Kidney epithelial cell (primary cell): ENCODE results near the gene CCDC87. TPM values are rescaled to one million over a fixed set of nuclear protein-coding genes. Genes with fewer than 3 reads are reported as not detected.

Experiments
- DNase-seq: peaks from one replicate; pipeline ENCODE4 v3.0.0-alpha.2; 2010; ENCODE audit warnings: low read depth
- H3K27me3 ChIP-seq: 2 replicates; pipeline ENCODE4 v1.6.0; 2011; ENCODE audit warnings: low read length; ENCODE audit not compliant: control insufficient read depth, insufficient read depth
- H3K36me3 ChIP-seq: 2 replicates; pipeline ENCODE4 v1.5.1; 2011; ENCODE audit warnings: low read length; ENCODE audit not compliant: control insufficient read depth, insufficient read depth
- H3K4me3 ChIP-seq: 2 replicates; pipeline ENCODE4 v1.5.1; 2011; ENCODE audit warnings: low read depth, mild to moderate bottlenecking, control low read depth, low read length
- CTCF ChIP-seq: IDR thresholded peaks from 2 replicates; pipeline ENCODE4 v1.5.1; 2011; ENCODE audit warnings: mild to moderate bottlenecking, moderate library complexity, low read length, control low read depth, inconsistent platforms; ENCODE audit not compliant: insufficient read depth, poor library complexity, severe bottlenecking
- total RNA-seq: library from RNA; depleted of rRNA; stranded (reverse); fragments of >200 nt; gene quantifications from 2 replicates; pipeline ENCODE4 v1.2.3, GENCODE V29; 2015

The CCDC87 gene
- total RNA-seq, 1 donor from 2014 or later, result 0.58 TPM

GRCh38 chr11:66555416-66555815, 37.4 kb downstream of the CCDC87 start:
- TF ChIP-seq CTCF, result no peak
- DNase-seq, result no peak
- Histone ChIP-seq H3K27me3 (peaks cover 37% of the 10 kb centered on the region), H3K36me3 (no peaks in the 10 kb centered on the region), H3K4me3 (no peak overlapping the region)

GRCh38 chr11:66554602-66555001, 38.3 kb downstream of the CCDC87 start:
- Histone ChIP-seq H3K36me3 (no peaks in the 10 kb centered on the region), H3K4me3 (no peak overlapping the region), H3K27me3 (peaks cover 33% of the 10 kb centered on the region)
- no peak for DNase-seq
- TF ChIP-seq CTCF, result no peak

- no peaks in the 10 kb centered on the region for H3K36me3 ChIP-seq
- peaks cover 28% of the 10 kb centered on the region for H3K27me3 ChIP-seq
- no peak for TF ChIP-seq CTCF
- no peak overlapping the region for H3K4me3 ChIP-seq
- DNase-seq, result no peak
Measured at GRCh38 chr11:66550887-66551286, 42.0 kb downstream of the CCDC87 start.

- Histone ChIP-seq H3K4me3 (no peak overlapping the region), H3K36me3 (no peaks in the 10 kb centered on the region), H3K27me3 (peaks cover 26% of the 10 kb centered on the region)
- DNase-seq, result no peak
- TF ChIP-seq CTCF, result no peak
Measured at GRCh38 chr11:66549696-66550095, 43.2 kb downstream of the CCDC87 start.

GRCh38 chr11:66548774-66549630, 43.9 kb downstream of the CCDC87 start:
- Histone ChIP-seq H3K4me3 (no peak overlapping the region), H3K27me3 (peaks cover 26% of the 10 kb centered on the region), H3K36me3 (no peaks in the 10 kb centered on the region)
- no peak for TF ChIP-seq CTCF
- DNase-seq, result no peak

- Histone ChIP-seq H3K36me3 (no peaks in the 10 kb centered on the region), H3K4me3 (no peak overlapping the region), H3K27me3 (peaks cover 26% of the 10 kb centered on the region)
- no peak for TF ChIP-seq CTCF
- no peak for DNase-seq
Measured at GRCh38 chr11:66548041-66548440, 44.8 kb downstream of the CCDC87 start.
